HL-60/S4 treated with phorbol 12-myristate 13-acetate at 8.2 ng/mL for 4 days and 3 days (cell line): ENCODE results near the gene FTSJ3.
"Not testable (repeated sequence)": the region's sequence is repeated elsewhere in the genome, so short reads cannot be mapped to it uniquely, and the experiment has no call there.

Experiments
- in situ Hi-C: fragments of 300-500 bp; cut with MboI; formaldehyde crosslinking; loops from 2 replicates; pipeline ENCODE4 v1.15.0; 2022; ENCODE audit warnings: low sequenced_read_pairs

The FTSJ3 gene

DNA sequence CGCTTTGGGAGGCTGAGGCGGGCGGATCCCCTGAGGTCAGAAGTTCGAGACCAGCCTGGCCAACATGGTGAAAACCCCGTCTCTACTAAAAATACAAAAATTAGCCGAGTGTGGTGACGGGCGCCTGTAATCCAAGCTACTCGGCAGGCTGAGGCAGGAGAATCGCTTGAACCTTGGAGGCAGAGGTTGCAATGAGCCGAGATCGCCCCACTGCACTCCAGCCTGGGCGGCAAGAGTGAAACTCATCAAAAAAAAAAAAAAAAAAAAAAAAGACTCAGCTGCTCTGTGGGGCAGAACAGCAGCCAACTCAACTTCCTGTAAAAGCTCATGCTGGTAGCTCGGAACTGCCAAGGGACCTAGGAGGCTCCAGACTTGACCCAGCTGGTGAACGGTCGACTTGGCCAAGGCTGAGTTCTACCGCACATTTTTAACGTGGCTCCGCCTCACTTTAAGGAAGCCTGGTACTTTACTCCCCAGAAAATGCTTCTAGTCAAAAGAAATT is 16.0 kb upstream of the FTSJ3 start:
- in situ Hi-C loops: not testable (repeated sequence)

DNA sequence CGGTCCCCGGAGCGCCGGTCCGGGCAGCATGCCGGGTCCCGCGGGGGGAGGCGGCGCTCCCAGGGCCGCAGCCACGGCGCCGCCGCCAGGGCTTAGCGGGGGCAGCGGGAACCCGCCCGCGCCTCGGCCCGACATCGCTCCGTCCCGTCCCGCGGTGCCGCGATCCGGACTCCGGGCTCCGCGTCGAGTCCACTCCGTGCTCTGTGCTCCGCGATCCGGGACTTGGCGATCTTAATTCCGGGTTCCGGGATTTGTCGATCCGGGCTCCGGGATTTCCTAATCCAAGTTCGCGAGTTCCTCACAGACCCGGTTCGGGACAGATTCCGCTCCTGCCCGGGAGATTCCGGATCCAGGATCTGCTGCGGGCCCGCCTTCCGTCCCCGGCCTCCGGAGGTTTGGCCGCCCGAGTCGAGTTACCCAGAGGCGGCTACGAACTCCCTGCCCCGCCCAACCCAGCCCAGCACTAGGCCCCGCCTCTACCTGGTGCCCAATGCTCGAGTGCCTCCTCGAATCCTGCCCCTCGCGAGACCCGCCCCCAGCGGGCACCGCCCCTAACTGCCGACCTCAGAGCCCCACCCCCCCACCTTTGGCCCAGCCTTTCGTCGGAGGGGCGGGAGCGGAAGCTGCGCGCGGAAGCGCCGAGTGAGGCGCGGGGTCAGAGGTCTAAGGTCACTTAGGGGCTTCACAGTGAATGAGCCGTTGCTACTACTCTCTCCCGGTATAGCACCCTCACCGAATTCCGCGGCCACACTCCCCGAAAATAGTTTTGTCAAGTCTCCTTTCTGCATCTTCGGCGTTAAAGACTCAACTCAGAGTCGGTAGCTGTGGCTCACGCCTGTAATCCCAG is 15.3 kb upstream of the FTSJ3 start, which contains the start of gene SMARCD2:
TSS of gene SMARCD2 (minus strand) at position 146 of the 847 bp plus-strand sequence. CDS start at position 135, 11 bp downstream.
- in situ Hi-C loops: no loop called here

DNA sequence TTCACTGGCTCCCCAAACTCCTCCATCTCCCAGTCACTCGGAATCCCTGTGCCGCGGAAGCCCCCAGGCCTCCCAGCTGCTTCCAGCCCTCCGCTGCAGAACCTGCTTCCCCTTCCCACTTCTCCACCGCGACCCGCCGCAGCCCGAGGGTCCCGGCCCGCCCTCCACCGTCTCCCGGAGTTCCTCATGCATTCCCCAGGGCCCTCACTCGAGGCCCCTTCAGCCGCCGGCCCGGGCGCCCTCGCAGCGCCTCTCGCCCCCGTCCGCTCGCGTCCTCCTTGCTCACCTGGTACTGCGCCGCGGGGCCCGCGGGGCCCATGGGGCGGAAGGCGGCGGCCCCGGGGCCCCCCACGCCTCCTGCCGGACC is 14.7 kb upstream of the FTSJ3 start:
- in situ Hi-C loops: no loop called here

DNA sequence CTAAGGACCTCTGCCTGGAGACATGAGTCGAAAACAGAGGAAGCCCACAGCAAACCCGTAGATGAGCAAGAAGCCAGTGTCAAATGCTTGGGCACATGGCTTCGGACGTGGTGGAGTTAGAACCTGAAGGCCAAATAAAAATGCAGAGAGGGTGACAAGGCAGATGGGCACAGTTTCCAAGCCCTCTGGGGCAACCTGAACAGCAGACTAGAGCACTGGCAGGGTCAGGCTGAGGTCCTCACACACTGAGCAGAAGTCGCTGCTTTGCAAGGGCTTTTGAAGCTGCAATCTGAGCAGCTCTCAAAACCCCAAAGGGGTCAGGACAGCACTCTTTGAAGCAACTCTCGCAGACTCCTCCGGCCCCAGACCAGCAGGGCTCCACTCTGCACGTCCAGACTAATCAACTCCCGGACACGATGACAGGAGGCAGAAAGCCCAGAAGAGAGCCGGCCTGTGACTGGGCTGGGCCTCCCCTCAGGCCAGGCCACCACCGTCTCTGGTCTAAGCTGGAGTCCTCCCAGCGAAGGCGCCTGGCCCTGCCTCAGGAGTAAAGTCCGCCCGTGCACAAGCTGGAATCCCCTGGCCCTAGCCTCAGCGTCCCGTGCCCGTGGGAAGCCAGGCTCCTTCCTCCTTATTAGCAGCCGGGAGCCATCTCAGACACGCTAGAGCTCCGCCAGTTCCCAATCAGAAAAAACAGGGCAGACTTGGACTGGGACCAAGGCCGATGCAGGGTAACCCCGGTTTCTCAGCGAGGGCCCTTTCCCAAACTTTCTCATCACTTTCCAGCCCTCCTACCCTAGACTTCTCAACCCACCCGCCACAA is 14.1 kb upstream of the FTSJ3 start:
- in situ Hi-C loops: no loop called here

DNA sequence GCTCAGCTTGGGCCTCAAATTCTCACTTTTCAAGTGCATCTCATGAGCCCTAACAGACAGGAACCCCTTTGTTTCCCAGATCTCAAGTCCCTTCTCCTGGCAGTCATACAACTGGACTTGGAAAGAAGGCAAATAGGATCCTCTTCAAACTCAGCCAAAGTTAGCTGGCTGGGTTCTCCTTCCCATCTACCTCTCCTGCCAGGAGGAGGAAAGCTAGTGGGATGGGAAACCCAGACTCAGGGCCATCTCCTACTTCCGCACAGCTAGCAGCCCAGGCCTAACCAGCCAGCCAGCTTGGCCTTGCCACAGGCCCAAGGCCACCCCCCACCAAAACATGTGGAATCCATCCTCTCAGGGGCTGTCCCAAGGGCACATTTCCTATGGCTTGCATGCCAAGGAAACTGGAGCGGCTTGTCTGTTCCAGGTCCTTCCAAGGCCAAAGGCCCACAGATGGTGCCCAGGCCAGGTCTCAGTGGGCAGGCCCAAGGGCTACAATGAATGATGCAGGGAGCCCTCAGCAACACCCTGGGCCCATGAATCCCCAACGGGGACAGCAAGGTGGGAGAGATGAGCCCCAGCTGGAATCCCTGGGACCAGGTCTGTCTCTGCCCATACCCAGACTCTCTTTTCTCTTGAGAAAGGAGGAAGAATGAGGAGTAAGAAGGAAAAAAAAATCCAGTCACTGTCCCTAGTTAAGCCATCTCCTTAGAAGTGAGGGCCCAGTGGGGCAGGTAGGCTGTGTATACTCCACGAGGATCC is 13.3 kb upstream of the FTSJ3 start:
- in situ Hi-C loops: no loop called here

DNA sequence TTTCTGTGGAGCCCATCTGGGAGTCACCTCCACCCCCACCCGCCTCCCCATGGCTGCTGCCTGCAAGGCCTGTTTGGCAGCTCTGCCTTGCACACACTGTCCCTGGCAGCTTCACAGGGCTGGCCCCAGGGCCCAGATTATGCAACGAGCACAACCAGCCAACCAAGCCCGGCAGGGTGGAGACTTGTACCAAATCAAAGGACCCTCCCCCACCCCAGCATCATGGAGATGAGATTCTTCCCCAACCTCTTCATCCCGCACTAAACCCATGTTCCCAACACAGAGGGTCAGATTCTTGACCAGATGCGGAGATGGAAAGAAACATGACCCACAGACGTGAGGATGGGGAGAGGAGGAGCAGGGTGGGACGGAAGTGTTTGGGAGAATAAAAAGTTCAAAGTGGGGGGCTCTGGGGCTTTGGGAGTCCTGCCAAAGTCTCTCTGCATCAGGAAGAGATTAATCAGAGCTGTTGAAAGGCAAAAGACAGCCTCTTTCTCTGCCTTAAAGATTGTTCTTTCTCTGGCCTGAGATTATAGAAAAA is 11.2 kb upstream of the FTSJ3 start:
- in situ Hi-C loops: no loop called here

DNA sequence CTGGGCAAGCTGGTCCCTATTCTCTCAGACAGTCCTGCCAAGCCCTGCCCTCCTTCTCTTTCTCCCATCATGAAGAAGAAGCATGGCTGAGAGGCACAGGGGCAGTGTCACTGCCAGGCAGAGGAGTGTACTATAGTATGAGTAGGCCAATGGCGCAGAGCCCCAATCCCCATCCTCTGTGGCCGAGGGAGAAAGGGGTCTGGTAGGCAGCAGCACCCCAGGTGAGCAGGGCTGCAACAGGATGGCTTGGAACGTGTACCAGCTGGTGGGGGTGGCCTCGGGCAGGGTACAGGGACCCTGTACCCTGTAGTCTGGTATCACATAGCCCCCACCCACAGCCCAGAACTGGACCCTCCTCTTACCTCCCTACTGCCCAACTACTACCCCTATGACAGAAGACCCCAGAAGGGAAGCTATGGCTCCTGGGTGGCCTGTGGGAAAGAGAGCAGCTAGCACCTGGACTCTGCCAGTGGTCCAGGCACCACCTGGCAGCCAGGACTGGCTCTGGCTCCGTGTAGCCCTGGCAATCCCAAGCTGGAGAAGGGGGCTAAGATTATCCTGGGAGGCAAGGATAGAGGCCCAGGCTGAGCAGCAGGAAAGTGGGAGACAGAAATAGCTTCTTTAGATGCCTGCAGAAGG is 10.6 kb upstream of the FTSJ3 start:
- in situ Hi-C loops: no loop called here

DNA sequence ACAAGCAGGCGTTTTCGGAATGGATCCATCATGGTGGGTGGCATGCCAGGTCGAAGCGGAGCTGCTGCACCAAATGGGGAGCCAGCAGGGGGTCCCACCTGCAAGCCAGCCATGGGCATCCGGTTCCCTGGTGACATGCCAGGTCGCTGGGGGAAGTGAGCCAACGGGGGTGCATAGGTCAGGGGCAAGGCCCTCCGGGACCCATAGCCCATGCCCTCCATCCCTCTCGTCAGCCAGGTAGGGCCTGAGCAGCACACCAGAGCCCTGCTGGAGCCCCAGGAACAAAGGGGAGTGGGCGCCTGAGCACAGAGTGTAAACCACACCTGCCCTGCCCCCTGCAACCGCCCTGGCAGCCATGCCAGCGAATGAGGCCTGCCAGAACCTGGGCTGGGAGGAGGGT is 10.0 kb upstream of the FTSJ3 start:
- in situ Hi-C loops: no loop called here

DNA sequence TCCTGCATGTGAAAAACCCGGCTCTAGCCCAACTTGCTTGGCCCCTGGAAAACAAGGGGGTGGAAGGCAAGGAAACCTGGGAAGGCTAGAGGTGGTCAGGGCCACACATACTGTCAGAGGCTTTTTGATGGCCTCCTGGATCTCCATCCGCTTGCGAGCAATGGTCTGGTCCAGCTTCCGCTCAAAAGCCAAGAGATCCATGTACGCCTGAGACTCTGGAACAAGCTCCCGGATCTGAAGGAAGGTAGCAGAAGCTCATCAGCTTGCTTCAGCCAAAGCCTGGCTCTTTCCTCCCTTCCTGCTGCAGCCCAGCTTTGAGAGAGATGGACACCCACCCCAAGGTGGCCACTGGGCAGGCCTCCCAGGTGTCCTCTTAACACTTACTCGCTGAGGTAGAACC is 9.3 kb upstream of the FTSJ3 start:
- in situ Hi-C loops: no loop called here

DNA sequence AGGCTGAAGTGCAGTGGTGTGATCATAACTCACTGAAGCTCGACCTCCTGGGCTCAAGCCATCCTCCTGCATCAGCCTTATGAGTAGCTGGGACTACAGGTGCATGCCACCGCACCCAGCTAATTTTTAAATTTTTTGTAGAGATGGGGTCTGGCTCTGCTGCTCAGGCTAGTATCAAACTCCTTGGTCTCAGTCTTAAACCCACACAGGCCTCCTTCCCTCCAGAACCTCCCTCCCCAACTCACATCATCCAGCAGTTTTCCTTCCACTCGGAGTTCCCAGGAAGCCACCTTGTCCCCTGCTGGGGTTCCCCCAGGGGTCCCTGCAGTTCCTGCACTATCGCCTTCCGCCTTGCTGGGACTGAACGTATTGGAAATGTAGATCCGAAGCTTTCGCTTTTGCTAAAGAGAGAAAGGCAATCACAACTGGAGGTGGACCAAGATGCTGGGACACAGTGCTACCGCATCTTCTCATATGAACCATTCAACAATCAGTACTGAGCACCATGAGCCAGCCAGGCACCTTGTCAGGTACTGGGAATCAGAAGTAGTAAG is 7.8 kb upstream of the FTSJ3 start:
- in situ Hi-C loops: no loop called here

DNA sequence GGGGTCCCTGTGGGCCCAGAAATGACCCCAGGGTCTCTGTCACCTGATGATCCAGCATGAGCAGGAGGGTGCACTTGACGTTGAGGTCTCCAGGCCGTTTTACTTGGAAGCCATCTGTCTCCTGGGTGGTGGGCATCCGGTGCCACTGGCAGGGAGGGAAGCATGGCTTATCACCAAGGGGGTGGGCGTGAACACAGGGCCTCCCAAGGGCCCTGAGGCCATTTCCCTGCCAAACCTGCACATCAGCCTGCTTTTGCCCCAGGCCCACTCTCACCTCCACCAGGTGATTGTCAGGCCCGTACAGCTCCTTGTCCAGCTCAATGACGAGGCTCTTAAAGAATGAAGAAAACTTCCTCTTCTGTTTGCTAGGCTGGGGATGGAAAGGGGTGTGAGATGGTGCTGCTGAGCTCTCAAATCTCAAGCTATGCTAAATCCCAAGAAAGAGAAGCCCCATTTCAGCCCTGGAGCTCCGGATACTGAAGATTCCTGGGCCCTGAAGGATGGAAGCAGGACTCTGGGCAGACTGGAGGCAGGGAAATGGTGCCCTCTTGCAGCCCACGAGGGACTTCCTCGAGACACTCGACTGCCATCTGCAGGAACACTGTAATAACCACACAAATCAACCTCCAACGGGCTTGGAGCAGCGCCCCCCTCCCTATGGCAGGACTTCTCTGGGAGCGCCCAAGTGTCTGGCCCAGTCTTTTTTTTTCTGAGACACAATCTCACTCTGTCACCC is 7.1 kb upstream of the FTSJ3 start:
- in situ Hi-C loops: no loop called here

DNA sequence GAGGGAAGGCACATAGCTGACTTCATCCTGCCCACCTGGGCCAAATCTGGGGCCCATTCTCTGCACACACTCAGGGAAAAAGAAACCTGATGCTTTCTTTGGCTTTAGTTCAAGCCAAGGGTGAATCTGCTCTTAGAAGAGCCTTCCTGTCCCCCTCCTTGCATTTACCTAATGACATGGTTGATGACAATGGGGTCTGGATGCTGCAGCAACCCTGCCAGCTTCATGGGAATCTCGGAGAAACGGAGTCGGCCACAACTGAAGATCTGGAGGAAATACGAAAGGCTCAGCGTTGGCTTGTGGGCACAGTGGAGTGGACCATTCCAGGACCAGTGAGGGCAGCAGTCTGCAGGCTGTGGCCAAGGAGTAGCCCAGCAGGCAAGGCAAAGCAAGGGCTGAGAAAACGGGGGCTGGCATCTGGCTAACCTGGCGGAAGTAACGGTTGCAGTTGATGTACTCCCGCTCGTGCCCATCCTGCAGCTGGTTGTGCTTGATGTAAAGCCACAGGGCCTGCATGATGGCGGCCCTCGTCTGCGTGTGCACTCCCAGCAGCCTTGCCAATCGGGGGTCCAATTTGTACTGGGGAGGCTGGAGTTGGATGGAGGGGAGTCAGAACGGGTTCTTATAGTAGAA is 6.4 kb upstream of the FTSJ3 start:
- in situ Hi-C loops: no loop called here

DNA sequence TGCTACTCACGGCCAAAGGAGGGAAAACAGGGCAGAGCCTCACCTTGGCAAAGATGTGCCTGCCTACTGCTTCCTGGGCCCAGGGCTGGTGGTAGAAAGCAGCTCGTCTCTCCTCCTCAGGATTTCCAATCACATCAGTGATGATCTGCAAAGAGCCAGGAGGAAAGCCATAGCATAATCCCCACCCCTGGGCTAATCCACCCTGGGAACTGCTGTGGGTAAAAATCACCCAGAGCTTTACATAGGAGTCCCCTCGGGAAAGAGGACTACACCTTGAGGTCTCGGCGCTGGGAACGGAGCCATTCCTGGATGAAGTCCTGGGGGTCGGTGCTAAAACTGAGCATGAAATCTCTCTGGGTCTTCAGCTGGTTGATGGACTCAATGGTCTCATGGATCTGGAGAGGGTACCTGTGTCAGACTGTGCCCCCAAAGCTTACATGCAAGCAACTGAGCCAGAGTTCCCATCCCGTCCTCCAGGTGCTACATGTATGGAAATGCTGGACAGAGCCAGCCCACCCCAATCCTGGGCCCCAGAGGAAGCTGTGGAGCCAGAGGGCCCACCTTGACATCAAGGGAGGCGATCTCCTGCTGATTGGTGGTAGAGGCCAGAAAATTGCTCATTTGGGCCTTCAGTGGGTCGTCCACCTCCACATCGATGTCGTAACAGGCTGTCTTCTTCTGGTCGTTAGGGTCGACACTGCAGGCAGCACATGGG is 5.7 kb upstream of the FTSJ3 start:
- in situ Hi-C loops: no loop called here

DNA sequence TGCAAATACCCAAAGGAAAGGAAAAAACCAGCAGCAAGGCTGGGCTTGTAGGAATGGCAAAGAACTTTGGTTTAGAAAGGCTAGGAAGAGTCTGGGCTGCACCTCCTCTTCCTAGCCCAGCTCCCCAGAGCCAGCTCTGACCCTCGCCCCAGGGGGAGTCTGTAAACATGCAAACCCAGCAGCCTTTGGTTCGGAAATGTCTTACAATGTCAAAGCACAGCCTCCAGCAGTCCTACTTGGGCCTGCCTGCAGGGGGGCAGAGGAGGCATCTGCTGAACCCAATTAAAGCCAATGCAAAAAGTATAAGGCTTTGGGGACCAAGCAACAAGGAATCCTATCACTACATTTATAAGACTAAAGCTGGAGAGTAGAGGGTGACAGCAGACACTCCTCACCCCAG is 5.0 kb upstream of the FTSJ3 start:
- in situ Hi-C loops: no loop called here

DNA sequence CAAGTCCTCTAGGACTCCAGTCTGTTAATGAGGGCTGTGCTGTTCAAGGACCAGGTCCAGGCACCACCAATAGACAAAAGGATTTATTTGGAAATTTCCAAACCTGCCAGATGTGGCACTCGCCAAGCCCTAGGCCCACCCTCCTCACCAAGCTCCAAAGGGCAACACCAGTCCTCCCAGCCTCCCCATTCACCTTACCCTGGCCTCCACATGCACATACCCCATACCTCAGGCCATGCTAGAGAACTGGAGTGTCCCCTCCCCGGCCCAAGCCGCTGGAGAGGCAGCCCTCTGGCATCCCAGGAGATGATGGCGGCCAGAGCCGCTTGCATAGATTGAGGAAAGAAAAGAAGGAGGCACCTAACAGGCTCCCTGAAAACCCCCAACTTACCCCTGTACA is 4.6 kb upstream of the FTSJ3 start:
- in situ Hi-C loops: no loop called here

DNA sequence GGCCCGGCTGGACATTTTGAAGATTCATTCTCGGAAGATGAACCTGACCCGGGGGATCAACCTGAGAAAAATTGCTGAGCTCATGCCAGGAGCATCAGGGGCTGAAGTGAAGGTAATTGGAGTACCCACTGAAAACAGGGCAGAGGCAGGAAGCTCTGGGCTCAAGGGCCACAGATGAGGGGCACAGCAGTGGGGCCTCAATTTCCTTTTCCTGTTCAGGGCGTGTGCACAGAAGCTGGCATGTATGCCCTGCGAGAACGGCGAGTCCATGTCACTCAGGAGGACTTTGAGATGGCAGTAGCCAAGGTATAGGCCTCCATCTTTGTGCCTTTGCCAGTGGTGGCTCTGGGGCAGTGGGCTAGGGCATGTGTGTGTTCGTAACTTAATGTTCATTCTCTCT is 4.0 kb upstream of the FTSJ3 start:
- in situ Hi-C loops: no loop called here

DNA sequence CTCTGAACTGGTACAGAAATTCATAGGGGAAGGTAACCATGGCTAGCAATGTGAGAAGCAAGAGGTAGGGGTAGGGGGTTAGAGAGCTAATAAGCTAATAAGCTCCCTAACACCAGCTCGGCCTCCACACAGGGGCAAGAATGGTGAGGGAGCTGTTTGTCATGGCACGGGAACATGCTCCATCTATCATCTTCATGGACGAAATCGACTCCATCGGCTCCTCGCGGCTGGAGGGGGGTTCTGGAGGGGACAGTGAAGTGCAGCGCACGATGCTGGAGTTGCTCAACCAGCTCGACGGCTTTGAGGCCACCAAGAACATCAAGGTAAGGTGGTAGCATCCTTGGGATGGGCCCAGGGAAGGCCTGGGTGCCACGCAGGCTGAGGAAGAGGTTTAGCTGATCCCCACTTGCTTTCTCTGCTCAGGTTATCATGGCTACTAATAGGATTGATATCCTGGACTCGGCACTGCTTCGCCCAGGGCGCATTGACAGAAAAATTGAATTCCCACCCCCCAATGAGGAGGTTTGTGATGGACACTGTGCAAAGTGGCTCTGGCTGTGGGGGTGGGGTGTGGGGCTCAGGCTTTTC is 3.5 kb upstream of the FTSJ3 start:
- in situ Hi-C loops: no loop called here

DNA sequence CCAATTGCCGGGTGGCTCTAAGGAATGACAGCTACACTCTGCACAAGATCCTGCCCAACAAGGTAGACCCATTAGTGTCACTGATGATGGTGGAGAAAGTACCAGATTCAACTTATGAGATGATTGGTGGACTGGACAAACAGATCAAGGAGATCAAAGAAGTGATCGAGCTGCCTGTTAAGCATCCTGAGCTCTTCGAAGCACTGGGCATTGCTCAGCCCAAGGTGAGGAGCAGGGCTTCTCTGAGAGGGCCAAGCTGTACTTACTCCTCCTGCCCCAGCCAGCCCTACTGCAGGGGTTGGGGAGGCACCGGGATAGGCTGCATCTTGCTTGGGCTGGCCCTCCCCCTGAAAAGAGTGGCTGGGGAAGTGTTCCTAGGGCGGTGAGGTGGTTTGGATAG is 2.8 kb upstream of the FTSJ3 start:
- in situ Hi-C loops: no loop called here
